B cell (primary cell): Measurements from ENCODE around the gene PRPF19. TPM values are rescaled to one million over a fixed set of nuclear protein-coding genes. Genes with fewer than 3 reads are reported as not detected.

ENCODE experiments used
- ATAC-seq: fragments of 200-7000 bp; cut with Tn5 transposase; one replicate; pipeline ENCODE4 v1.10.0; 2021; ENCODE audit warnings: low read depth, mild to moderate bottlenecking, moderate number of reproducible peaks, moderate library complexity
- CTCF ChIA-PET: fragments of 350-600 bp; sonication (Branson Sonifier 250); formaldehyde crosslinking; loops from one replicate; lab custom pipeline; 2021; ENCODE audit warnings: antibody characterized with exemption, inconsistent platforms; lab: Charles Lee
- POLR2A ChIA-PET: fragments of 350-600 bp; sonication (Branson Sonifier 250); formaldehyde crosslinking; loops from one replicate; lab custom pipeline; 2021; ENCODE audit warnings: antibody characterized with exemption; lab: Charles Lee
- DNase-seq: peaks from one replicate; pipeline ENCODE4 v3.0.0; 2013
- H2AFZ ChIP-seq: 2 replicates; pipeline ENCODE4 v1.6.1; 2012; ENCODE audit warnings: mild to moderate bottlenecking, low read depth, low read length; ENCODE audit not compliant: insufficient read depth, poor library complexity, severe bottlenecking
- H3K27ac ChIP-seq, 2 donors: 1 replicate in 1 of 2; 2 replicates in 1 of 2; pipeline ENCODE4 v1.5.1; 2012 to 2013; ENCODE audit warnings: low read length in 2 of 2, mild to moderate bottlenecking in 2 of 2, moderate library complexity in 1 of 2
- H3K27me3 ChIP-seq, 4 experiments: fragments of 200-600 bp in 1 of 4; sonication (generic) in 1 of 4; replicated peaks in 1 of 4; 1 replicate in 2 of 4; 2 replicates in 2 of 4; pipeline versions ENCODE4 v1.6.1 to v1.7.0; 2013 to 2016; ENCODE audit warnings: low read length in 3 of 4, mild to moderate bottlenecking in 2 of 4, mixed read lengths in 1 of 4, moderate library complexity in 1 of 4; ENCODE audit not compliant: insufficient read depth in 4 of 4, control insufficient read depth in 3 of 4; ENCODE audit errors: control extremely low read depth in 1 of 4
- H3K36me3 ChIP-seq, 2 experiments: replicated peaks in 1 of 2; 1 replicate in 1 of 2; 2 replicates in 1 of 2; pipeline versions ENCODE4 v1.6.1 to v1.7.1; 2013; ENCODE audit warnings: low read length in 1 of 2; ENCODE audit not compliant: insufficient read depth in 2 of 2, control insufficient read depth in 1 of 2; ENCODE audit errors: control extremely low read depth in 1 of 2, extremely low read depth in 1 of 2
- H3K4me1 ChIP-seq, 2 donors: fragments of 200-600 bp in 1 of 2; sonication (generic) in 1 of 2; 1 replicate in 1 of 2; 2 replicates in 1 of 2; pipeline versions ENCODE4 v1.5.1 to v1.6.1; 2013 to 2017; ENCODE audit warnings: low read length in 2 of 2; ENCODE audit not compliant: control insufficient read depth in 2 of 2, insufficient read depth in 2 of 2
- H3K4me2 ChIP-seq: replicated peaks from 2 replicates; pipeline ENCODE3; 2012; ENCODE audit warnings: mild to moderate bottlenecking, low read depth, low read length; ENCODE audit not compliant: poor library complexity, severe bottlenecking
- H3K4me3 ChIP-seq, 5 experiments: fragments of 200-600 bp in 1 of 5; sonication (generic) in 1 of 5; 1 replicate in 3 of 5; 2 replicates in 2 of 5; pipeline versions ENCODE4 v1.5.1 to v1.7.0; 2011 to 2016; ENCODE audit warnings: low read length in 4 of 5, mild to moderate bottlenecking in 4 of 5, low read depth in 2 of 5, control low read depth in 1 of 5, moderate library complexity in 1 of 5; ENCODE audit not compliant: insufficient read depth in 1 of 5; ENCODE audit errors: control extremely low read depth in 1 of 5, extremely low read depth in 1 of 5
- H3K79me2 ChIP-seq: fragments of 200-600 bp; sonication (generic); one replicate; pipeline ENCODE4 v1.6.0; 2016; ENCODE audit warnings: low read length; ENCODE audit not compliant: control insufficient read depth, insufficient read depth
- H3K9ac ChIP-seq: fragments of 200-600 bp; sonication (generic); 2 replicates; pipeline ENCODE4 v1.6.1; 2017; ENCODE audit warnings: mild to moderate bottlenecking, low read length, moderate library complexity
- H3K9me3 ChIP-seq, 3 donors: one replicate each; pipeline versions ENCODE4 v1.6.1 to v1.7.1; 2013; ENCODE audit warnings: low read length in 2 of 3; ENCODE audit not compliant: control insufficient read depth in 2 of 3, insufficient read depth in 1 of 3; ENCODE audit errors: control extremely low read depth in 1 of 3
- H4K20me1 ChIP-seq: 2 replicates; pipeline ENCODE4 v1.6.0; 2012; ENCODE audit warnings: mild to moderate bottlenecking, low read length; ENCODE audit not compliant: insufficient read depth, control insufficient read depth, poor library complexity, severe bottlenecking
- H3K27ac Mint-ChIP-seq: one replicate; pipeline ENCODE4 v1.8.0; 2021; ENCODE audit warnings: mixed read lengths
- H3K27me3 Mint-ChIP-seq: one replicate; pipeline ENCODE4 v1.8.0; 2021; ENCODE audit warnings: mixed read lengths
- H3K4me1 Mint-ChIP-seq: one replicate; pipeline ENCODE4 v1.8.0; 2021; ENCODE audit warnings: mixed read lengths
- H3K4me3 Mint-ChIP-seq: one replicate; pipeline ENCODE4 v1.8.0; 2021; ENCODE audit warnings: mixed read lengths
- H3K9me3 Mint-ChIP-seq: one replicate; pipeline ENCODE4 v1.8.0; 2022; ENCODE audit warnings: mixed read lengths; ENCODE audit not compliant: insufficient read depth
- CTCF ChIP-seq: fragments of 200-600 bp; IDR thresholded peaks from one replicate; pipeline ENCODE4 v1.8.0; 2022; ENCODE audit warnings: antibody characterized with exemption, mild to moderate bottlenecking
- EZH2 ChIP-seq: IDR thresholded peaks from 2 replicates; pipeline ENCODE4 v1.6.1; 2012; ENCODE audit warnings: borderline replicate concordance, low read depth, mild to moderate bottlenecking, moderate library complexity, low read length; ENCODE audit not compliant: insufficient read depth, poor library complexity, severe bottlenecking
- WGBS: methylation state at CpG from one replicate; pipeline ENCODE4 v1.1.5; 2013; ENCODE audit warnings: missing lambda C conversion rate; ENCODE audit not compliant: insufficient coverage; 5-methylcytosine and 5-hydroxymethylcytosine counted together
- intact Hi-C: fragments of 100-400 bp; cut with micrococcal nuclease; formaldehyde crosslinking; loops from one replicate; pipeline ENCODE4 v1.10.0; 2022
- polyA minus RNA-seq: library from RNA; depleted of rRNA, polyadenylated mRNA; stranded (reverse); fragments of >200 nt; gene quantifications from 2 replicates; pipeline ENCODE4 v1.2.3, GENCODE V29; 2012
- polyA plus RNA-seq: library from polyadenylated mRNA; depleted of rRNA; stranded (reverse); fragments of >200 nt; gene quantifications from 2 replicates; pipeline ENCODE4 v1.2.3, GENCODE V29; 2012
- total RNA-seq, 2 donors: library from RNA; stranded (reverse); fragments of 120-200 nt in 1 of 2; gene quantifications; 1 replicate in 1 of 2; 2 replicates in 1 of 2; pipeline versions ENCODE4 v1.2.3 to v1.2.4, GENCODE V29; 2013 to 2022

The PRPF19 gene
- total RNA-seq (80.4 and 89.9 TPM in 2 replicates), polyA plus RNA-seq (24.3 and 41.8 TPM in 2 replicates), polyA minus RNA-seq (35.8 and 63.1 TPM in 2 replicates)
- total RNA-seq (2013) = 55.2 TPM

- intact Hi-C loops = loop anchor here (1.0 to 2.0 kb wide), 3 partner anchors 9 to 255 kb away; partner anchors contain the start of genes SLC15A3 and VPS37C
- Histone ChIP-seq H3K4me1 (peaks cover 47 to 51% of the 10 kb centered on the region in 2 donors), H3K9ac (peak within 1 kb of the TSS; percentile 89), H3K36me3 (peaks cover 2 to 26% of the 10 kb centered on the region in 2 experiments), H3K27me3 (no peaks in the 10 kb centered on the region), H3K9me3 (no peaks in the 10 kb centered on the region), H2AFZ (peak within 1 kb of the TSS; percentile 89), H3K79me2 (peaks cover 40% of the 10 kb centered on the region), H3K27ac (peak within 1 kb of the TSS; percentile 80 to 83), H3K4me3 (peak within 1 kb of the TSS; percentile 72 to 98 (median 81)), H4K20me1 (peaks cover 41% of the 10 kb centered on the region), H3K4me2 (peak within 1 kb of the TSS; percentile 94)
- Mint-ChIP-seq H3K4me3 (peak within 1 kb of the TSS; percentile 92), H3K27ac (peak within 1 kb of the TSS; percentile 97), H3K27me3 (no peaks in the 10 kb centered on the region), H3K4me1 (peaks cover 65% of the 10 kb centered on the region), H3K9me3 (no peaks in the 10 kb centered on the region)
- peak; percentile 98 for DNase-seq
- under 1% methylated on average over 75 of the region's 75 CpGs for WGBS
- ChIA-PET POLR2A (interaction anchor here (0.7 to 0.9 kb wide), 3 partner anchors 9 to 137 kb away, joined by 3 read pairs; no protein-coding TSS in a partner anchor), CTCF (interaction anchor here (1.3 to 10.2 kb wide), 4 partner anchors 10 to 281 kb away, joined by 3 to 129 read pairs (median 8); partner anchors contain the start of gene TMEM109)
- no peak for TF ChIP-seq EZH2
- TF ChIP-seq CTCF = no peak
- ATAC-seq = peak; percentile 89
Measured at GRCh38 chr11:60906132-60906972, at the start of gene PRPF19. Gene PRPF19 (minus strand): TSS chr11:60906585. CDS start chr11:60906382, 203 bp downstream.
